Tongue (tissue), 2 donors: ENCODE measurements around the gene GTPBP1. TPM values are rescaled to one million over a fixed set of nuclear protein-coding genes. Genes with fewer than 3 reads are reported as not detected.

Source experiments
- DNase-seq: peaks from one replicate; pipeline ENCODE4 v3.0.0-alpha.2; 2015
- total RNA-seq: library from RNA; depleted of rRNA; stranded (reverse); fragments of >200 nt; gene quantifications from one replicate; pipeline ENCODE4 v1.2.3, GENCODE V29; 2014

The GTPBP1 gene
- total RNA-seq, 1 donor from 2014 or later: 64.9 TPM

DNA sequence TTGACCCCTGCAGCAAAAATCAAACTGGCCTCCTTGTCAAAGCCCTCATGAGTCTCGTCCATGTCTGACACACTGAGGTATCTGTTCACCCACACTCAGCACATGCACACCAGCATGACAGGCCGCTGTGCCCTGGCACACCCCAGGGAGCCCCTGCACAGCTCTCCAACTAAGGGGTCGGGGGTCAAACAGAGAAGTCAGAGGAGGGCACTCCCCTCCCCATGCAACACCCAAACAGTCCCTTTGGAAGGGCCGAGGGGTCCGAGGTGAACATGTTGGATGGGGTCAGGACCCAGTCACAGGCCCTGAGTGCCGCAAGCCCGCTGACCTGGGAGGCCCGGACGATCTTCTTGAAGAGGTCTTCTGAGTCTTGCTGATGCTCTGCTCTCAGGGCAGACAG lies 35.4 kb downstream of the GTPBP1 start:
- no peak for DNase-seq

DNA sequence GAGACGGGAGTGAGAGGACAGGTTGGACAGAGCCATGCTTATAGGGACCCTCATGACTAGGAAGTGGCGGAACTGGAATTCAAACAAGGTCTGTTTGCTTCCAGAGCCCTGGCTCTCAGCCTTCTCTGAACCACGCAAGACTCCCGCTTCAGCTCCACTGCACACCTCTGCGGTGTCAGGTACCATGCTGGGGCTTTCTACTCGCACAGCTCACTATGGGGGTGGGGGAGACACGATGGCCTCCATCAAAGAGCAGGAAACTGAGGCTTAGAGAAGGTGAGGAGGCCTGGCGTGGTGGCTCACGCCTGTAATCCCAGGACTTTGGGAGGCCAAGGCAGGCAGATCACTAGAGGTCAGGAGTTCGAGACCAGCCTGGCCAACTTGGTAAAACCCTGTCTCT lies 35.8 kb downstream of the GTPBP1 start:
- DNase-seq: no peak

DNA sequence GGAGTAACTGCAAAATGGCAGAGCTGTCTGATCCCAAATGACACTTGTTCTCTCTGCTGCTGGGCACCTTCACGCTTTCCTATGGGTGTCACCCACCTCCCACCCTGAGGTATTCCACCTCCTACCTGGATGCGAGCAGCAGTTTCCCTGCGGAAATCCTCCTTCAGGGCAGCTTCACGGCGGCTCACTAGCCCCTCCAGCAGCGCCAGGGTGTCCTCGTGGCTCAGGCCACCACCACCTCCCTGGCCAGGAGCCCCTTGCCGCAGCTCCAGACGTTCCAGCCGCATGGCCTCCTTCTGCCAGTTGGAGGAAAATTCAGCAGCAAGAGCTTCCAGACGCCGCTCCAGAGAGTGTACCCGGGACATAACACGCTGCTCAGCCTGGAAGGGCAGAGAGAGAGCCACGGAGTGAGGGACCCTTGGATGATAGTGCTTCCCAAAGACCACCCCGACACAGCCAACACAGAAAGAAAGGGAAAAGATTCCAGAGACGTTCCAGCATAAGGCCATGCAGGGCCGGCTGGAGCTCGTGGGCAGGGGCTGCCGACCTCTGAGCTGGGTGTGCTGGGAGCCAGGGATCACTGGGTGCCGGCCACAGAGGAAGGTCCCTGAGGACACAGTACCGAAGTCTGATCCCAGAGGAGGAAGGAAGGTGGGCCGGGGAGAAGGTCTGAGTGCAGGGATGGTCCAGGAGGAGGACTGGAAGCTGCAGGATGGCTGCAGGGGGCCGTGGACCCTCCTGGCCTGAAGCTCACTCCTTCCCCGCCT lies 36.6 kb downstream of the GTPBP1 start:
- no peak for DNase-seq

DNA sequence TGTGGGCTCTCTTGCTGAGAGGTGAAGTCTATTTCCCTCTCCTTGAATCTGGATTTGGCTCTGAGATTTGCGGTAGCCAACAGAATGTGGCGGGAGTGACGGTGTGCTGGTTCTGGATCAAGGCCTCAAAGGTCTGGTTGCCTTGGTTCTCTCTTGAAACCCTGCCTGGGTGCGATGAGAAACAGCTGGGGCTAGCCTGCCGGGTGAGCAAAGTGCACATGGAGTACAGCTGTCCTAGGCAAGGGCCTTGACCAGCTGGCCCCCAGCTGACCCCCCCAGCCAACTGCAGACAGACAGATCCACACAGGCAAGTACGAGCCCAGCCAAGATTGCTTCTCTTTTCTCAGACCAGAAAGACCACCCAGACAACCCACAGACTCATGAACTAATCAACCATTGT lies 39.2 kb downstream of the GTPBP1 start:
- DNase-seq: peak; percentile 58

DNA sequence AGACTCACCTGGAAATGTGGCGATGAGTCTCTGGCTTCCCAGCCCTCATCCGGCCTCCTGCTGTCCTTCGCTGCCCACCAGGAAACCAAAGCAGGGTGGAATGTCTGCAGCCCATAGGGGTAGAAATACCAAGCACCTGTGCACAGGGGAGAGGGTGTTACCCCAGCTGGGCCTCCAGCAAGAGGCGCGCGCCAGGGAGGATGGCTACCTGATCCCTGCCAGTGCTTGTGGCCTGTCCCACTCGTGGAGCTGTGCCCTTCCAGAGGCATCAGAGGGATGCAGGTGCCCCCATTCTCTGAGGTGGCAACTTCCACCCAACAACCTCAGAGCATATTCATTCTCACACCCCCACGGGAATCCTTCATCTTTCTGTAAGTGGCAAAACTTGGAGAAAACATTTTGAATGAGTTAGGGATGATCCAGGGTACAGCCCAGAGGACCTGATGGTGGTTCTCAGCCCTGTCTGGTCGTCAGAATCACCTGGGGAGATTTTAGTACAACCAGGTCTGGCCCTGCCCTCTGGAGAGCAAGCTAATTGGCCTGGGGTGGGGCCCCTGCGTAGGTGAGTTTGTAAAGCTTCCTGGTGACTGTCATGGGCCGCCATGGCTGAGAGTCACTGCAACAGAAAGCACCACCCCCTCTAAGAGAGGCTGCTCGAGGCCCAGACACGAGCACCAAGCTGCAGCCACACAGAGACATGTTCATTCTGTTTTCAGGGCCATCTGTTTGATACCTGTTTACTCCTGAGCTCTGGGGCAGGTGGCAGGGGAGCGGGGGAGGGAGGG lies 40.1 kb downstream of the GTPBP1 start:
- no peak for DNase-seq

DNA sequence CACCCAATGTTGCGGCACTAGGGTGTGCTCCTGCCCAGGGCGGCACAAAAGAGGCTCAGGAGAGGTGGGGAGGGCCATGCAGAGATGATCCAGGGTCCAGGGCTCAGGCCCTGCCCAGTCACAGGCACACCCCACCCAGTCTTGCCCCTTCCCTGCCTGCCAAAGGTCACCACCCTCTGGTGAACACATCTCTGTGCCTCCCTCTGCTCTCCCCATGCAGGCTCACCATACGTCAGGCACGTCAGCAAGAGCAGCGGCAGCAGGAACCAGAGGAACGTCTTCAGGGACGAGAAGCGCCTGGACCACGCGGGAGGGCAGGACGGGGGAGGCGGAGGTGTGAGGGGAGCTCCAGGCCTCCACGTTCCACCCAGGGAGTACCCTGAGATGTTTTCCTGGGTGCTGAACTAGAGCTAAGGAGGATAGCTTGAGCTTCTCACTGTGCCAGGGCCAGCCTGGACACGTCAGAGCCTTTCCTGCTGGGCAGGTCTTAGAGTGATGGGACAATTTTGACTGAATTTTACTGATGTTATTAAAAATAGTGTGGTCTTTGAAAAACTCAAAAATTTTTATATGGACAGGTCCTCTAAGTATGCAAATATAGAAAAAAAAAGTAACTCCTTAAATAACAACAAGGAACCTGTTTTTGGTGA lies 42.9 kb downstream of the GTPBP1 start:
- no peak for DNase-seq

DNA sequence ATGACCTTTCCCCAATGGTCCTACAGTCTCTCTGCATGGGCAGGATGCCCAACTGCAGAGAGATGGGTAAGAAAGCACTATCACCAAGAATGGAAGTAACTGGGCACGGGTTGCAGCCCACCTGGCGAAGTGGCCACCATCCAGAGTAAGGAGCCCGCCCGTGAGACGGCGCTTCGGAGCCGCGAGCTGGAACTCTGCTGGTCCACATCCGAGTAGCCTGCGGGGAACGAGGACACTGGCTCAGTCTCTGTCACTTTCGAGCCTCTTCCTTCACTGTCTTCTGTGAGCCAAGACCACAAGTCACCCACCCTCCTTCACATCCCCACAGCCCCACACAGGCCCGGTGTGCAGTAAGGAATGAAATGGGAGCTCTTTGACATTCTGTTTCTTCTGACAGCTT lies 44.4 kb downstream of the GTPBP1 start:
- DNase-seq: no peak

DNA sequence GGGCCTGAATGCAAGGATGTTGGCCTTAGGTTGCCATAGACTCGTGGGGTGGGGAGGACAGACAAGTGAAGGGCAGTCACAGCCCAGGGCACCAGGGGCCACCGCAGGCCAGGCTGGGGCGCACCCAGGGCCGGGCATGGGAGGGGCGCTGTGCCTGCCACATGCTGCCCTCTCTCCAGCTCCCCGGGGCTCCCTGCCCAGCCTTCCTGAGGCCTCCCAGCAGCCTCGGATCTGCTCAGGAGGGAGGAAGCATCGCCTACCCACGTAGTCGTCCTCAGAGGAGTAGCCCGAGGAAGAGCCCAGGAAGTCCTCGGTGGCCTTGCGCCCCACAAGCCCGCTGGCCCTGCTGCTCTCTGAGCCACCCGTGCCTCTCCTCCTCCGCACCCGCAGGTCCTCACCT lies 44.9 kb downstream of the GTPBP1 start:
- no peak for DNase-seq

DNA sequence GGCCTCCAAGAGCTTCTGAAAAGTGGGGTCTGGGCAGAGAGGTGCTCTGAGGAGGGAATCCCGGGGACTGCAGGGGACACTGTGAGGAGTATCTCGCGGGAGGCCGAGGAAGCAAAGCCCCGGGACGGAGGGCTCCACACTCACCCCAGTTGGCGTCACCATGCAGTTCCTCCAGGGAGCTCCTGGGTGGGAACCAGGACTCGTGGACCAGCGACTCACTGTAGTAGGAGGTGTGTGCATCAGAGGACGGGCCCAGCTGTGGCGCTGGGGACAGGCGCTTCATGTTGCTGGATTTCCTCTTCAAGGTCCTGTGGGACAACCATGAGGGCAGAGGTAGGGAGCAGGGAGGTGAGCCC lies 45.3 kb downstream of the GTPBP1 start:
- DNase-seq: no peak

DNA sequence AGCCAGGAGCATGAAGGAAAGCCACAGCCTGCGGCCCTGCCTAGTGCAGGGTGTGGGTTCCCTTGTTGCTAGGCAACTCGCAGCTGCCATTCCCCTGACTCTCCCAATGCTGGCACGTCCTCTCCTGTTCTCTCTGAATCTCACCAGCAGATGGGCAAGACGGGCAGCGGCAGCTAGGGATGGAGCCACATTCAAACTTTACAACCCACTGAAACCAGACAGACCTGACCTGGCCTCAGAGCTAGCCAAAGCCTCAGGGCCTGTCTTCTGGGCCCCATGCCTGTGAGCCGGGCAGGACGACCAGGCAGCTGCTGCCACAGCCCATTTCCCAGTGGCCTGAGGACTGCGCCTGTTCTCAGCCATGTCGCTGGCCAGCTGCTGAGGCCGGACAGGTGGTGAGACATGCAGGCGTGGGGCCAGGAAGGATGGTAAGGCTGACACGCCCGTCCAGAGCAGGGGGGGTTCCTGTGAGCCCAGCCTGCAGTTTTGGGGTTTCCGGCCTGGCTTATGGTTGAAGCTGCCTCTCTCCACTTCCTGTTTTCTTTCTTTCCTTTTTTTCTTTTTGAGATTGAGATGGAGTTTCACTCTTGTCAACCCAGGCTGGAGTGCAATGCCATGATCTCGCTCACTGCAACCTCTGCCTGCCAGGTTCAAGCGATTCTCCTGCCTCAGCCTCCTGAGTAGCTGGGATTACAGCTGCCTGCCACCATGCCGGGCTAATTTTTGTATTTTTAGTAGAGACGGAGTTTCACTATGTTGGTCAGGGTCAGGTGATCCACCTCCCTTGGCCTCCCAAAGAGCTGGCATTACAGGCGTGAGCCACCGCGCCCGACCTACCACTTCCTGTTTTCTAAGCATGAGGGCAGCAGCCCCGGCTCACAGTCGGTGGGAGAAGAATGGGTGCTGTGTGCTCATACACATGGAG lies 45.9 kb downstream of the GTPBP1 start:
- DNase-seq: peak; percentile 94

DNA sequence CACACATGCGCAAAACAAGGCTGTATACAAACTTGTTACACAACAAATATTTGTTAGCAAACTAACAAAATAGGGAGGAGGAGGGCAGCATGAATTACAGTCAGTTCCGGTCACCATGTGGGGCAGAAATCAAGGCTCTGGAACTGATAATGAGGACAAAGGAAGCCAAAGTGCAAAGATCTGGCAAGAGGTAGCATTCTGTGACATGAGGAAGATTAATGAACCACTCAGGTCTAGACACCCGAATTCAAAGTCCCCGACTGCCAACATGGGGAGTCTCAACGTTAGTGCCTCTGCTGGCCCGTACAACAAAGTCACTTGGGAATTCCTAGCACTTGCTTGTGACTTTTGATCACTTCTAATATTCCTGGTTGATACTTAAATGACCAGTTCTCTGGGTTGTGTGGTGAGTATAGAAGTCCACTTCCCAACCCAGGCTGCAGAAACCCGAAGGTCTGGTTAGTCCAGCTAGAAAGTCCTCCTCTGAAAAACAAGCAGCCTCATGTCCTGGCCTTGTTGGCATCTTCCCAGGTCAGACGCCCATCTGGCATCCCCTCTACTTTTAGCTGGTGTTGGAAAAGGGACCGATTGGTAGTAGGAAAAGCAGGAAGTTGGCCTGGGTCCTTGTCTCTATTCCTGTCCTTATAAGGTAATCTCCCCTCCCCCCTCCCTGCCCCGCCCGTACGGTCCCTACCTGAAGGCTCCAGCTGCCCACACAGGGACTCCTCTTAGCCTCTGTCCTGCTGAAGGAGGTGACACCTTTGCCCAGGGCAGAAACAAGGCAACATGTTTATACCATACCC lies 48.4 kb downstream of the GTPBP1 start:
- peak; percentile 52 for DNase-seq

DNA sequence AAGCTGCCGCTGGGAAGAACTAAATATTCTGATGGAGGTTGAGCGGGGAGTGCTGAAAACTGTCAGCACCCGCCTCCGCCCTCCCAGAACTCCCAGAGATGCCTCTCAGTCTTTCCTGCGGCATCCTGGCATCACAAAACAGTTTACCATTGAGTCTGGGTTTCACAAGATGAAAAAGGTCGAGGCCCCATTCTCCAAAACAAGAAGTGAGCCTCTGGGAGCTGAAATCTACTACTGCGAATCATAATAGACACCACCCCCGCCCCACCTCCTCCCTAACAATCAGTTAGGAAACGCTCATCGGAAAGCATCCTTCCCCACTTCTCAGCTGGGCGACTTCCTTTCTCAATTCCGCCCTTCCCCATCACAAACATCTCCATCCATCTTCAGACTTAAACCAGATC lies 49.0 kb downstream of the GTPBP1 start:
- DNase-seq: peak; percentile 37

DNA sequence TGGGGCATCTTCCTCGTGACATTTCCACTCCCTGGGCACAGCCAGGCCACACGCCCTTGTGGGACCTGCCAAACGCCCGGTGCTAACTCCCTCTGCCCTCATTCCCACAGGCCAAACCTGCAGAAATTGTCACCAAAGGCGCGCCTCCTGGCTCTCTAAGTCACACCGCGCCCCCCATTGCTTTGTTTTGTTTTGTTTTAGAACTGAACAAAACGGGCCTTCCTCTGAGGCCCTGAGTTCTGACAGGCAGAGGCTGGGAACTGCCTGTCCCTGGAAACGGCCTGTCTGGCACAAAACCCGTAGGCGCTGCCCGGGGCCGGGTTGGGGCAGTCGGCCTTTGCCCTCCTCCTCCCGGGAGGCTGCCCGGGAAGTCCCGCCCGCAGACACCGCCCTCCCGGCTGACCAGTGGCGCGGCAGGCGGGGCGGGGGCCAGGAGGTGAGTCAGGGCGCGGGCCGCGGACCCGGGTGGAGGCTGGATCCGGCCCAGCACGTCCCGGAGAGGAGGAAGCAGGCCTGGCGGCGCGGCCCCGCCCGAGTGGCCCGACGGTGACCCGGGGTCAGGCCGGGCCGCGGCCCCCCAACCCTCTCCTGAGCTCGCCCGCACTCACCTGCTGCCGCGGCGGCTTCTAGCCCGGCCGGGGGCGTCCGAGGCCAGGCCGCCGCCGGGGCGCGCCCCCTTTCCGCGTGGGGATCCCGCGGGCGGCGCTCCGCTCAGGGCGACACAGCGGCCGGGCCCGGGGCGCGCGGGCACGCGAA lies 49.6 kb downstream of the GTPBP1 start:
- peak; percentile 45 for DNase-seq

DNA sequence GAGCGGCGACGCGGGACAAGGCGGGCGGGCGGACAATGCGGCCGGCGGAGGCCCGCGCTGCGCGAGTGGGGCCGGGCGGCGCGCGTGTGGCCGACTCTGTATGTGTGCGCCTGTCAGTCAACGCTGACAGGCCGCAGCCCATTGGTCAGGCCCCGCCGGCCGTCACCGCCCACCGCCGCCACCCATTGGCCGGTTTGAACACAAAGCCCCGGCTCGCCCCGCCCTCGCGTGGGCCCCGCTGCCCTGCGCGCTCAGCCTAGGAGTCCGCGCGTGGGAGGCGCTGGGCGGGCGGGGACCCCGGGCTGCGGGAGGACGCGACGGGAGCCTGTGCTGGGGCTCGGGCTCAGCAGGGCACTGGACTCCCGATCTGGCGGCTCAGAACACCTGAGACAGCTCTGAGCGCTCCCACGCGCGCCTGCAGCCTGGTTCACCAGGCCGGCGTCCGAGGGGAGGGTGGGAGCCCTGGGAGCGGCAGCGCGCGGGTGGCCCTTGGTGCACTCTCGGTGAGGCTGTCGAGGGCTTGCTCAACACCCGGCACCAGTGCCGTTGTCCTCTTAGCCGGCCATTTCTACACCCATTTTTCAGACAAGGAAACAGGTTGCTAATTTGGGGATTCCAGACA lies 50.3 kb downstream of the GTPBP1 start, which contains the start of gene SUN2:
SUN2 (minus strand) TSS at position 88 of the 622 bp plus-strand sequence. CDS start 3,370 bp downstream, outside the sequence.
- DNase-seq: peak; percentile 94

DNA sequence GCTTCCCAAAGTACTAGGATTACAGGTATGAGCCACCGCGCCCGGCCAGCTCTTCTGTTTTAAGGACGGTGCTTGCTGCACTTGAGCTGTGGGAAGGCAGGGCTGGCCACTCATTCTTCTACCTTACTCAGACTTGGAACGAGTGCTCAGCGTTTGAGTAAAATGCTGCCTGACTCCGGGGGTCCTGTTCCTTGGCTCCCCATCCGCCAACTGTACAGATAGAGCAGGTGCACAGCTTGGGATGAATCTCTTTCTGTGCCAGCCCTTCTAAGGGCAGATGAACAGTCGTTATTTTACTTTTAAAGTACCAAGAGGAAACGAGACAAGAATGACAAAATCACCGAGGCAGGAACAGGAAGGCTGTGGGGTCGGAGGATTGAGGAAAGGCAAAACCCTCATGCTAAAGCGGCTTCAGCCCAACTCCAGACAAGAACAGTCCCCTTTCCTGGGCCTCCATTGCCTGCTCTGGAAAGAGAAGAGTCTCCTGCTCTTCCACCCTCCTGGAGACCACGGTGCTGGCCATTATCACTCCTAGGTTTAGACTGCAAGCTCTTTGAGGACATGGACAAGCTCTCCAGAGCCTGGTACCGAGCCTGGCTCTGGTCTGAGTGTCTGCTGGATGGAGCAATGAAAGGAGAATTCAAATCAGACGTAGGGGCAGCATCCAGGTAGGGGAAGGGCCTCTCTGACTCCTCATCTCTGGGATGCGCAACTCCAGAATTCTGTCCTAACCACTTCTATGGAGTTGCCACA lies 51.1 kb downstream of the GTPBP1 start:
- no peak for DNase-seq

DNA sequence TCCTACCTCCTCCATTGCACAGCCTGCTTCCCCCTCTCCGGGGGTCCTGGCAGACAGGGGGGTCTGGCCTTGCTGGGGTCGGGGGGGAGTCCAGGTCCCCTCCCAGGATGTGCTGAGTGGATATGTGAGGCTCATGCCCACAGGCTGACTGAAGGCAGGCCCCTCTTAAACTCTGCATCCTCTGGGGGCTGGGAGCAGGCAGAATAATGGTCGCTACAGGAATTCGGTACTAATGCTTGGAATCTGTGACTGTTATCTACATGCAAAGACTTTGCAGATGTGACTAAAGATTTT lies 51.7 kb downstream of the GTPBP1 start:
- no peak for DNase-seq

DNA sequence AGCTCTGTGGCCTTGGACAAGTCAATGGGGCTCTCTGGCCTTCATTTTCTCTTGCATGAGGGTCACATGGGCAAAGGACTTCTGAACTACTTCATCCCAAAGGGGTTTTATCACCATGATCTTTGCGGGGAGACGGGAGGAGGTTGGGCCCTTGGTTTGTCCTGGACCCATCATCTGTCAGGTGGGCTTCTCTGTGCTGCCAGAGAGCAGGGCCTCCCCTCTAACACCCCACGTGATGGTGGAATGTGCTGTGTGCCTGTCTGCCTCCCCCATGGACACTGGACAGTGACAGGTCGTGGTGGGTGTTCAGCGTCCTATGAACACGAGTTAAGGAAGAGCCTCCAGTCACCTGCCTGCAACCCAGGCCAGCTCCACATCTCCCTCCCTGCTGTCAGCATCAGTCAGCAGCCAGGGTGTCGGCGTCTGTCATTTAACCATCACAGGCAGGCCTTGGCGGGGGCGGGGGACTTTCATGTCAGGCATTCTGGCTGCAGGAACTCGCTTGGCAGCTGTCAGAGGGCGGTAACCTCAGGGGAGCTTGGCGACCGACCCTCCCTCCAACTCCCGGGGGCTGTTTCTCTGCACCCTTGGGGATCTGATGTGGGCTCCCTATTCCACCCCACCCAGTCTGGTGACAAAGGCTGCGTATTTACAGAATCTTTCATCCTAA lies 52.7 kb downstream of the GTPBP1 start:
- no peak for DNase-seq

DNA sequence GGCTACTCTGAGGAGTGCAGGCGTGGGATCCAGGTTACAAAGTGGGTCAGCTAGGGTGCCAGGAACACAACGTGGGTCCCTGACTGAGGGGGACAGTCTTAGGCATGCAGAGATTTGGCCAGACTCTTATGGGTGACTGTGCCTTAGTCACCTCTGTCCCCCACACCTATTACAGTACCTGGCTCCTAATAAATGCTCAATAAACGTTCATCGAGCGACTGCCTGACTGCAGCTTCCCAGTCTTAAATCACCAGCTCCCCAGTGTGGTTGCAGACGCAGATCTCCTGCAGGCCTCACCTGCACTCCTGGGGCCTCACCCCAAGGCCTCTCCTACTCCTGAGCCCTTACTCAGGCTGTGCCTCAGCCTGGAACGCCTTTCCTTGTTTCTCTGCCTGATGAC lies 53.3 kb downstream of the GTPBP1 start:
- DNase-seq: no peak
